HepG2 (cell line): ENCODE data around the gene ZNF839. TPM values are rescaled to one million over a fixed set of nuclear protein-coding genes. Genes with fewer than 3 reads are reported as not detected.

Experiments used
- ATF7 ChIP-seq, 2 experiments: fragments of 450-650 bp in 1 of 2; sonication (generic) in 1 of 2; formaldehyde crosslinking in 1 of 2; IDR thresholded peaks; 2 replicates each; pipeline versions ENCODE4 v1.4.0 to v1.6.1; 2016 to 2020; ENCODE audit warnings: antibody characterized with exemption in 1 of 2, mild to moderate bottlenecking in 1 of 2, missing genetic modification reagents in 1 of 2
- PRDM10 ChIP-seq: sonication (generic); formaldehyde crosslinking; IDR thresholded peaks from 2 replicates; pipeline ENCODE4 v1.4.0; 2020; ENCODE audit warnings: low read depth, missing genetic modification reagents
- SMC3 ChIP-seq: IDR thresholded peaks from 2 replicates; pipeline ENCODE4 v1.6.1; 2011; ENCODE audit warnings: low read length, improper control_type of control experiment
- SRSF1 ChIP-seq: fragments of 200-400 bp; formaldehyde crosslinking; optimal IDR thresholded peaks from 2 replicates; pipeline ENCODE3; 2017; ENCODE audit warnings: mild to moderate bottlenecking, low read depth, low read length, moderate library complexity
- USF2 ChIP-seq, 2 experiments: sonication (generic) in 1 of 2; formaldehyde crosslinking in 1 of 2; IDR thresholded peaks; 2 replicates each; pipeline versions ENCODE4 v1.5.1 to v1.6.1; 2011 to 2020; ENCODE audit warnings: borderline replicate concordance in 1 of 2, low read depth in 1 of 2, low read length in 1 of 2, mild to moderate bottlenecking in 1 of 2, missing genetic modification reagents in 1 of 2, moderate library complexity in 1 of 2
- ZBTB20 ChIP-seq: sonication (generic); formaldehyde crosslinking; IDR thresholded peaks from 2 replicates; pipeline ENCODE4 v1.8.1; 2023; ENCODE audit warnings: missing genetic modification reagents, low read depth, mild to moderate bottlenecking, borderline replicate concordance
- ZNF326 ChIP-seq: sonication (generic); formaldehyde crosslinking; IDR thresholded peaks from 2 replicates; pipeline ENCODE4 v1.4.0; 2020; ENCODE audit warnings: missing genetic modification reagents, borderline replicate concordance
- ZNF564 ChIP-seq: sonication (generic); formaldehyde crosslinking; IDR thresholded peaks from 2 replicates; pipeline ENCODE4 v1.8.1; 2023; ENCODE audit warnings: mild to moderate bottlenecking, missing genetic modification reagents
- ZNF609 ChIP-seq: sonication (generic); formaldehyde crosslinking; IDR thresholded peaks from 2 replicates; pipeline ENCODE4 v1.4.0; 2020; ENCODE audit warnings: mild to moderate bottlenecking, missing genetic modification reagents, borderline replicate concordance
- ZNF616 ChIP-seq: sonication (generic); formaldehyde crosslinking; IDR thresholded peaks from 2 replicates; pipeline ENCODE4 v1.5.0; 2020; ENCODE audit warnings: low read depth, mild to moderate bottlenecking, missing genetic modification reagents
- ZSCAN30 ChIP-seq: sonication (generic); formaldehyde crosslinking; IDR thresholded peaks from 2 replicates; pipeline ENCODE4 v1.5.0; 2020; ENCODE audit warnings: mild to moderate bottlenecking, missing genetic modification reagents
- polyA plus RNA-seq, 8 experiments: library from polyadenylated mRNA; depleted of rRNA in 3 of 8; stranded (reverse) in 7 of 8; unstranded in 1 of 8; fragments of >200 nt; fragmentation: Illumina TruSeq in 4 of 8; extraction: Trizol in 4 of 8; gene quantifications; 2 replicates each; pipeline versions ENCODE4 v1.2.1 to v1.2.3, GENCODE V29; 2011 to 2016; ENCODE audit warnings: low read depth in 4 of 8, missing spikeins in 1 of 8, mixed read lengths in 1 of 8; ENCODE audit not compliant: insufficient read depth in 1 of 8
- total RNA-seq, 5 experiments: library from RNA; depleted of rRNA; stranded (reverse); fragments of >200 nt; fragmentation: Illumina TruSeq; extraction: Trizol; gene quantifications; 2 replicates each; pipeline ENCODE4 v1.2.3, GENCODE V29; 2016; ENCODE audit warnings: low read depth in 1 of 5
- TF ChIP-seq, protein P1 (sequence below): sonication (generic); formaldehyde crosslinking; IDR thresholded peaks from 2 replicates; pipeline ENCODE4 v1.4.0; 2020; ENCODE audit warnings: missing genetic modification reagents, borderline replicate concordance

Gene ZNF839
- total and polyA plus RNA-seq, 2 of the 13 experiments (the other 11 are each of a cell fraction or from before 2014, with no cell fraction given), result 11.1 to 12.8 TPM

GRCh38 chr14:102304611-102305506 is 14.7 kb upstream of the ZNF839 start, which contains the start of gene MOK (continued):
- TF ChIP-seq ZNF609 (CRISPR knock-in tag), result 0 out of 2 replicates have a peak, but pooled peaks have one; percentile 28
- no peak for TF ChIP-seq SMC3
- TF ChIP-seq ATF7 (IDR thresholded peaks at IDR 0.05), result no peak
- peak; percentile 19; the same call in 1 of the 2 replicates for TF ChIP-seq ATF7 (CRISPR knock-in tag; IDR thresholded peaks at IDR 0.05)
- no peak for TF ChIP-seq SRSF1
- no peak for TF ChIP-seq ZBTB20 (CRISPR knock-in tag)
- no peak for TF ChIP-seq ZNF326 (CRISPR knock-in tag)
- TF ChIP-seq ZNF564, result no peak
- no peak for TF ChIP-seq PRDM10
- TF ChIP-seq ZNF616, result no peak
- TF ChIP-seq, protein P1, sequence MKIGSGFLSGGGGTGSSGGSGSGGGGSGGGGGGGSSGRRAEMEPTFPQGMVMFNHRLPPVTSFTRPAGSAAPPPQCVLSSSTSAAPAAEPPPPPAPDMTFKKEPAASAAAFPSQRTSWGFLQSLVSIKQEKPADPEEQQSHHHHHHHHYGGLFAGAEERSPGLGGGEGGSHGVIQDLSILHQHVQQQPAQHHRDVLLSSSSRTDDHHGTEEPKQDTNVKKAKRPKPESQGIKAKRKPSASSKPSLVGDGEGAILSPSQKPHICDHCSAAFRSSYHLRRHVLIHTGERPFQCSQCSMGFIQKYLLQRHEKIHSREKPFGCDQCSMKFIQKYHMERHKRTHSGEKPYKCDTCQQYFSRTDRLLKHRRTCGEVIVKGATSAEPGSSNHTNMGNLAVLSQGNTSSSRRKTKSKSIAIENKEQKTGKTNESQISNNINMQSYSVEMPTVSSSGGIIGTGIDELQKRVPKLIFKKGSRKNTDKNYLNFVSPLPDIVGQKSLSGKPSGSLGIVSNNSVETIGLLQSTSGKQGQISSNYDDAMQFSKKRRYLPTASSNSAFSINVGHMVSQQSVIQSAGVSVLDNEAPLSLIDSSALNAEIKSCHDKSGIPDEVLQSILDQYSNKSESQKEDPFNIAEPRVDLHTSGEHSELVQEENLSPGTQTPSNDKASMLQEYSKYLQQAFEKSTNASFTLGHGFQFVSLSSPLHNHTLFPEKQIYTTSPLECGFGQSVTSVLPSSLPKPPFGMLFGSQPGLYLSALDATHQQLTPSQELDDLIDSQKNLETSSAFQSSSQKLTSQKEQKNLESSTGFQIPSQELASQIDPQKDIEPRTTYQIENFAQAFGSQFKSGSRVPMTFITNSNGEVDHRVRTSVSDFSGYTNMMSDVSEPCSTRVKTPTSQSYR (CRISPR knock-in tag), result no peak
- TF ChIP-seq ZSCAN30 (CRISPR knock-in tag), result no peak
- no peak for TF ChIP-seq USF2 (IDR thresholded peaks at IDR 0.05; ENCODE audit: low read depth, low read length)
- no peak for TF ChIP-seq USF2 (CRISPR knock-in tag; IDR thresholded peaks at IDR 0.05; ENCODE audit: borderline replicate concordance)
